AG10803 (cell line): ENCODE results near the gene GRIK3.

Experiments
- DNase-seq: peaks from one replicate; pipeline ENCODE4 v3.0.0; 2010; ENCODE audit warnings: low read depth
- H3K4me3 ChIP-seq: 2 replicates; pipeline ENCODE4 v1.5.1; 2011; ENCODE audit warnings: mild to moderate bottlenecking, low read length, control low read depth
- TF ChIP-seq, protein P1 (sequence below): conservative IDR thresholded peaks from 2 replicates; pipeline ENCODE4 v1.5.1; 2011; ENCODE audit warnings: mild to moderate bottlenecking, low read length, control low read depth, inconsistent platforms

The GRIK3 gene

DNA sequence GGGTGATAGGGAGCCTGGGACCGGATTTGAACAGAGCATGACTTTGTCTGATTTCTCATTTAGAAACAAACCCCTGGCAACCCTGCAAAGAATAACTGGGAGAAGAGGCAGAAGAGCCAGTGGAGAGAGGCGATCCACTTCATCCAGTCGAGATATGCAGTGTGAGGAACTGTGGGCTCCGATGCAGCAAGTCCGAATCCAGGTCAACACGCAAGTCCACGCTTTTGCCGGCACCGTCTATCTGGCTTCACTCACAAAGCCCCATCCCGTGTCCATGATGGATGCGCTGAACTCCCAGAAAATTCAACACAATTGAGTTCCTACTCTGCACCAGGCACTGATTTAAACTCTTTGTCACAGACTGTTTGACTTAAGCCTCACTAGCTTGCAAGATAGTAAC, 191.3 kb downstream of the GRIK3 start:
- H3K4me3 ChIP-seq: no peak overlapping the region
- TF ChIP-seq, protein P1, sequence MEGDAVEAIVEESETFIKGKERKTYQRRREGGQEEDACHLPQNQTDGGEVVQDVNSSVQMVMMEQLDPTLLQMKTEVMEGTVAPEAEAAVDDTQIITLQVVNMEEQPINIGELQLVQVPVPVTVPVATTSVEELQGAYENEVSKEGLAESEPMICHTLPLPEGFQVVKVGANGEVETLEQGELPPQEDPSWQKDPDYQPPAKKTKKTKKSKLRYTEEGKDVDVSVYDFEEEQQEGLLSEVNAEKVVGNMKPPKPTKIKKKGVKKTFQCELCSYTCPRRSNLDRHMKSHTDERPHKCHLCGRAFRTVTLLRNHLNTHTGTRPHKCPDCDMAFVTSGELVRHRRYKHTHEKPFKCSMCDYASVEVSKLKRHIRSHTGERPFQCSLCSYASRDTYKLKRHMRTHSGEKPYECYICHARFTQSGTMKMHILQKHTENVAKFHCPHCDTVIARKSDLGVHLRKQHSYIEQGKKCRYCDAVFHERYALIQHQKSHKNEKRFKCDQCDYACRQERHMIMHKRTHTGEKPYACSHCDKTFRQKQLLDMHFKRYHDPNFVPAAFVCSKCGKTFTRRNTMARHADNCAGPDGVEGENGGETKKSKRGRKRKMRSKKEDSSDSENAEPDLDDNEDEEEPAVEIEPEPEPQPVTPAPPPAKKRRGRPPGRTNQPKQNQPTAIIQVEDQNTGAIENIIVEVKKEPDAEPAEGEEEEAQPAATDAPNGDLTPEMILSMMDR: no peak
- no peak for DNase-seq

DNA sequence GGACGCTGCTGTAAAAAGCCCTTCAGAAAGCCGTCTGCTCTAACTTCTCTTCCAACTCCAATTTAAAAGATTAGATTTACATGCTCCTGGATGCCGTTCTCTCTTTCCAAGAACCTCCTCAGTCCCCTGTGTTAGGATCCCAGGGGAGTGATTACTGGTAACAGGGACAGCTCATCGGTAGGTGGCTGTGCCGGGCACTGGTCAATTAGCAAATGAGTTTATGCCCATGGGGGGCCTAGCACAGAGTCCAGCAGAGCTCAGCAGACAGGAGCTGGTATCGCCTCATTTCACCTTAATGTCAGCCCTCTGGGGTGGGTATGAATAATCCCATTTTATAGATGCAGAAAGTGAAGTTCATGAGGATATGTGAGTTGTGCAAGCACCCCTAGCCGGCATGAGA, 191.9 kb downstream of the GRIK3 start:
- TF ChIP-seq, protein P1: no peak
- no peak overlapping the region for H3K4me3 ChIP-seq
- no peak for DNase-seq

DNA sequence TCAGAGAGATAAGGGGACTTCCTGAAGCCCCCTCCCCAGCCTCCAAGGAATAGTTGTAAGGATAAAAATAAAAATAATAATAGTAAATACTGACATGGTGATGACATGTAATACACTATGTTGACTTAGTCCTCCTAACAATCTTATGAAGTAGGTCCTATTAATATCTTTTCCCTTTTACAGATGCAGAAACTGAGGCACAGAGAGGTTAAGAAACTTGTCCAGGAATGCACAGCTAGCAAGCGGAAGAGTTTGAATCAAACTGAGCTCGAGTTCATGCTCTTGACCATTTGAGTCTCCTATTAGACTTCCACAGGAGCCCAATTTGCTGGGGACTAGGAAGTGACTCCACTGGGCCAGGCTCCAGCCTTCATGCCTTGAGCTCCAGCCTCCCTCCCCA, 194.8 kb downstream of the GRIK3 start:
- no peak overlapping the region for H3K4me3 ChIP-seq
- no peak for DNase-seq
- TF ChIP-seq, protein P1: no peak

DNA sequence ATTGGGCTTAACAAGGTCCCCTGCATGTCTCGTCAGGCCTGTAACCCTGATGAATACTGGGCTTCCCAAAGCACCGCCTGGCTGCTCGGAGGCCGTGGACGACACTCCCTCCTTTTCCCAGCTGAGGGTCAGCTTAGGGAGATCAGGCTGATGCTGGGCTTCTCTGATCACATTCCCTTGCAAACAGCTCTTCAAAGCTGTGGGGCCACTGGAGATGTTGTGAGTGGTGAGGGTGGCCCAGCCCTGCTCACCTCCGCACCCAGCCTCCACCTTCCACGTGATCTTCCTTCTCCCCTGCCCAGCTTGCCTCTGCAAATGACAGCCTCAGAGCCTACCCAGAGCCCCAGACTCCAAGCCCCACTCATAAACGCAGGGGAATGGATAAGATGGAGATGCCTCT, 195.4 kb downstream of the GRIK3 start:
- DNase-seq: no peak
- no peak overlapping the region for H3K4me3 ChIP-seq
- TF ChIP-seq, protein P1: no peak

DNA sequence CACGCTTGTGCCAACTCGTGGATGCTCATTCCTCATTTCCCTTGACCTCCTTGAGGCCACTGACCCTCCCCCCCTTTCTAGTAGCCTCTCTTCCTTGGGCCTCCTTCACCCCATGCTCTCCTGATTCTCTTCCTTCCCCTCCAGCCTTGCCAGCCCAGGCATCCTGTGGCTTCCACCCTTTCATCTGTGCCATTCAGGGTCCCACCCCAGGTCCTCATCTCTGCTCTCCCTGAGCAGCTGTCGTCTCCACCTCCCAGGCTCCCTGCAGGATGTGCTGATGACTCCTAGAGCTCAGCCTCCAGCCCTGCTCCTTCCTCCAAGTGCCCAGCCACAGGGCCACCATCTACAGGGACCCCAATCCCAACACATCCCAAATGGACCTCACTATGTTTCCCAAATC, 197.4 kb downstream of the GRIK3 start:
- TF ChIP-seq, protein P1: no peak
- no peak overlapping the region for H3K4me3 ChIP-seq
- DNase-seq: no peak

DNA sequence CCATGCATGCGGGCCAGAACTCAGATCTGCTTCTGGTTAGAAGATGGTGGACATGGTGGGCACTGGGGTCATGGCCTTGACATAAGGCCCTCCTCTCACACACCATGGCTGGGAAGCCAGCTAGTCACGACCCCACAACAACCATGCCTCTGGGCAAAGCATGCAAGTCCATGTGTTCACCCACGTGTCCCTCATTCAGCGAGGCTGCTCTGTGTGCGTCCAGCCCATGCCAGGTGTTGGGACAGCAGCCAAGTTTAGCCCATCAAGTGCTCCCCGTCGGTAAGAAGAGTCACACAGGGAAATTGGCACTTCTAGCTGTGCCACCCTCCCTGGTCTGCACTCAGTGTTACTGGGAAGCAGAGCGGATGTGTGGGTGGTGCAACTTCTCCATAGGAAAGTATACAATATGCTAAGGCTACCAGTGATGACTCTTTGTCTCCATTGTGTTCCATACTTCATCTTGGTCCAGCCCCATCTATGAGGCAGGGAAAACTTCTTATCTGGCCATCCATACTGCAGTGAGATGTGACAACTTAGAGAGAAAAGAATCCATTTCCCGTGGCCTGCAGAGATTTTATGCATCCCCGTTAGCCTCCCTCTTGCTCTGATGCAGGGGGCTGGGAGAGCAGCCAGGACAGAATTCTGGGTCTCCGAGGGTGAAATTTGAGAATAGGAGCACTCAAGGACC, 198.0 kb downstream of the GRIK3 start:
- H3K4me3 ChIP-seq: no peak overlapping the region
- DNase-seq: no peak
- TF ChIP-seq, protein P1: no peak

DNA sequence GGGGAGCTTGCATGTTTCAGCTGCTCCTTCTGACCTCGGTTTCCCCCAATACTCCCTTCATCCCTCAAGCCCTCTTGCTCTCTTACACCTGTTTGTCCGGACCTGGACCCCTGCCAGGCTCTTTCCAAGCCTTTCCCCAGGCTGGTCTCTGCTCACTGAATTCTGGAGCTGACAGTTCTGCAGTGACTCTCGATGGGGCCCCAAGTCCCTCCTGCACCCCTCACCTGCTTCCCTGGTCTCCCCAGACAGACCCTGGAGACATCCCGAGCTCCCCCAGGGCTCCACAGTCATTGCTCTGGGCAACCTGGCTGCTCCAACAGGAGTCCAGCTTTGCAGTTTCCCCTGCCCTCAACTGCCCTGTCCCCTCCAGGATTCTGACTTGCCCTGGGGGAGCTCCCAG, 198.6 kb downstream of the GRIK3 start:
- TF ChIP-seq, protein P1: no peak
- no peak overlapping the region for H3K4me3 ChIP-seq
- no peak for DNase-seq
